GM21360 (cell line): ENCODE data around the gene KAT2B.
"Not testable (repeated sequence)": the region's sequence is repeated elsewhere in the genome, so short reads cannot be mapped to it uniquely, and the experiment has no call there.

ENCODE experiments used
- ATAC-seq: cut with Tn5 transposase; IDR thresholded peaks from one replicate; pipeline ENCODE4 v1.9.1; 2021; ENCODE audit warnings: mild to moderate bottlenecking, moderate library complexity; ENCODE audit not compliant: unreplicated experiment

Gene KAT2B

GRCh38 chr3:20039765-20040547 is at the start of gene KAT2B:
Gene KAT2B (plus strand): TSS chr3:20040446. CDS start chr3:20040478, 32 bp downstream.
- ATAC-seq: peak; percentile 57

GRCh38 chr3:19994796-19995195 is 45.5 kb upstream of the KAT2B start:
- ATAC-seq: no peak

GRCh38 chr3:19997502-19997901 is 42.7 kb upstream of the KAT2B start:
- no peak for ATAC-seq

- no peak for ATAC-seq
Measured at GRCh38 chr3:20001932-20002331, 38.3 kb upstream of the KAT2B start.

- ATAC-seq: no peak
Measured at GRCh38 chr3:20007960-20008359, 32.3 kb upstream of the KAT2B start.

GRCh38 chr3:20008646-20009045 is 31.6 kb upstream of the KAT2B start:
- ATAC-seq: no peak

- ATAC-seq: no peak
Measured at GRCh38 chr3:20012164-20012563, 28.1 kb upstream of the KAT2B start, which contains the start of gene PP2D1. Gene PP2D1 (minus strand): TSS chr3:20012264. CDS start chr3:20012072, 192 bp downstream.

- ATAC-seq: no peak
Measured at GRCh38 chr3:20013396-20013795, 26.9 kb upstream of the KAT2B start.

- no peak for ATAC-seq
Measured at GRCh38 chr3:20015525-20015924, 24.7 kb upstream of the KAT2B start.

GRCh38 chr3:20016076-20016475 is 24.2 kb upstream of the KAT2B start:
- ATAC-seq: not testable (repeated sequence)

GRCh38 chr3:20022954-20023622 is 17.2 kb upstream of the KAT2B start:
- ATAC-seq: no peak

GRCh38 chr3:20023623-20024405 is 16.4 kb upstream of the KAT2B start:
- no peak for ATAC-seq

- no peak for ATAC-seq
Measured at GRCh38 chr3:20027136-20027535, 13.1 kb upstream of the KAT2B start.

- ATAC-seq: no peak
Measured at GRCh38 chr3:20028905-20029331, 11.3 kb upstream of the KAT2B start.

- not testable (repeated sequence) for ATAC-seq
Measured at GRCh38 chr3:20031939-20032338, 8.3 kb upstream of the KAT2B start.

GRCh38 chr3:20035019-20035418 is 5.2 kb upstream of the KAT2B start:
- no peak for ATAC-seq

GRCh38 chr3:20037255-20037996 is 2.8 kb upstream of the KAT2B start:
- no peak for ATAC-seq

- no peak for ATAC-seq
Measured at GRCh38 chr3:20038699-20039465, 1.4 kb upstream of the KAT2B start.

- no peak for ATAC-seq
Measured at GRCh38 chr3:20039466-20039764, 831 bp upstream of the KAT2B start.

GRCh38 chr3:20040548-20041196 is 426 bp downstream of the KAT2B start:
- ATAC-seq: peak; percentile 36
